ENCODE results near the gene FOXP1. TPM values are rescaled to one million over a fixed set of nuclear protein-coding genes. Genes with fewer than 3 reads are reported as not detected.
A peak's percentile ranks its signal among the peaks of the same experiment; 100 is the strongest.
"Not testable (repeated sequence)": the region's sequence is repeated elsewhere in the genome, so short reads cannot be mapped to it uniquely, and the experiment has no call there.

FOXP1 gene
- total RNA-seq, 4 donors from 2014 or later, result 169 to 300 (median 202) TPM

DNA sequence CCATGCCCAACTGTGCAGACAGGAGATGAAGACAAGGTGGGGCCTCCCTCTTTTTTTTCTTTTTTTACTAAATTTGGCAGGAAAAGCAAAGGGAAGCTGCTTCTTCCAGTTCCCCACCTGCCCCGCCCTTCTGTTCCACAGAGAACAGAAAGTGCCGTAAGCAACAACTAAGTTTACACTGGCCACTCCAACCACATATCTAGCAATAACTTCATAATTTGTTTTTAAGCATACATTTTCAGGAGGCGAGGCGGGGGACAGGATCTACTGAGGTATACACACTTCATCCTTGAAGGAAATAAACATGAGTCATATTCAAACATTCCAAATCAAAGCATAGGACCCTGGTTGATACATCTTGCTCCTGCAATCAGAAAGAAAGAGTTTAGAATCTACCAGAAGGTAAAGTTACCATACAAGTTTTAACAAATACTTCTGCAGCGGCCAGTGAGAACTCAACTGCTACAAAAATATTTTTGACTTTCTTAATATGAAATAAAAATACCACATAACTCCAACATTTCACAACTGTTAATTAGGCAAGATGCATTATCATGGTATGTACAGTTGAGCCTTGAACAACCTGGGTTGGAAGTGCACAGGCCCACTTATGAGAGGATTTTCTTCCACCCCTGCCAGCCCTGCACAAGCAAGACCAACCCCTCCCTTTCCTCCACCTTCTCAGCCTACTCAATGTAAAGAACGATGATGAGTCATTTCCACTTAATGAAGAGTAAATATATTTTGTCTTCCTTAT lies 50.7 kb downstream of the FOXP1 start:
- H3K27ac ChIP-seq, result peak overlapping the region in 3 of 4 donors; percentile 23 to 36 (median 32)
- no peak for ATAC-seq
- H3K4me3 ChIP-seq, result no peak overlapping the region
- no peaks in the 10 kb centered on the region for H3K9me3 ChIP-seq
- no peak for TF ChIP-seq EP300 (IDR thresholded peaks at IDR 0.05)
- TF ChIP-seq POLR2AphosphoS5 (IDR thresholded peaks at IDR 0.05), result no peak
- TF ChIP-seq, protein P1, sequence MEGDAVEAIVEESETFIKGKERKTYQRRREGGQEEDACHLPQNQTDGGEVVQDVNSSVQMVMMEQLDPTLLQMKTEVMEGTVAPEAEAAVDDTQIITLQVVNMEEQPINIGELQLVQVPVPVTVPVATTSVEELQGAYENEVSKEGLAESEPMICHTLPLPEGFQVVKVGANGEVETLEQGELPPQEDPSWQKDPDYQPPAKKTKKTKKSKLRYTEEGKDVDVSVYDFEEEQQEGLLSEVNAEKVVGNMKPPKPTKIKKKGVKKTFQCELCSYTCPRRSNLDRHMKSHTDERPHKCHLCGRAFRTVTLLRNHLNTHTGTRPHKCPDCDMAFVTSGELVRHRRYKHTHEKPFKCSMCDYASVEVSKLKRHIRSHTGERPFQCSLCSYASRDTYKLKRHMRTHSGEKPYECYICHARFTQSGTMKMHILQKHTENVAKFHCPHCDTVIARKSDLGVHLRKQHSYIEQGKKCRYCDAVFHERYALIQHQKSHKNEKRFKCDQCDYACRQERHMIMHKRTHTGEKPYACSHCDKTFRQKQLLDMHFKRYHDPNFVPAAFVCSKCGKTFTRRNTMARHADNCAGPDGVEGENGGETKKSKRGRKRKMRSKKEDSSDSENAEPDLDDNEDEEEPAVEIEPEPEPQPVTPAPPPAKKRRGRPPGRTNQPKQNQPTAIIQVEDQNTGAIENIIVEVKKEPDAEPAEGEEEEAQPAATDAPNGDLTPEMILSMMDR (IDR thresholded peaks at IDR 0.05), result no peak
- TF ChIP-seq POLR2A (IDR thresholded peaks at IDR 0.05), result no peak
- no peaks in the 10 kb centered on the region for H3K36me3 ChIP-seq
- H3K4me1 ChIP-seq, result peaks cover 0 to 39% (median 6%) of the 10 kb centered on the region in 3 donors
- H3K27me3 ChIP-seq, result no peaks in the 10 kb centered on the region
- WGBS, 2 donors (ENCODE audit: low coverage in 1 of 2), result 73 to 76% methylated on average over 5 to 6 of the region's 6 CpGs

DNA sequence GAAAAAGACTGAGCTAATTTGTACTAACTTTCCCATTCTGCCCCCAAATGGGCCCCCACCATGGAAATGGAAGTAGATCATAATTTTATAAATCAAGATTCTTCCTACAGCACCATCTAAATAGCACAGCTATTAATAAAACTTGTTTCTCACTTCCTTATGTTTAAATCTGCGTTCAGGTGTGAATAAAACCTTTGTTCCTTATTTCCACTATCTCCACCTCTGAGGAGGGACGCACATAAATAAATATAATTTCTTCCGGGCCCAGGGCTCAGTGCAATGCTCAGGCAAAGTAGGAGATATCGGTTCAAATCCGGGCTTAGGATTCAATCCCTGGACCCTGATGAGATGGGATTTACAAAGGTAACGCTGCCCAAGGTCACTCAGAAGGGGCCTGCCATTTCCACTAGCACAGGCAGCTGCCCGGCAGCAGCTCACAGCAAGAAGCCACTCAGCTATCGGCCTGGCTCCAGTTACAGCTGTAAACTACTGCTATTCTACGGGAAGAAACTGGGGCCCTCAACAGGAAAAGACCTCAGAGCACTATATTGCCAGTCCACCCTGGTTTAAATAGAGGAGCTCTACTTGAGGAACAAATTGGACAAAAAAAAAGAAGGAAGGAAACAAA lies 52.5 kb downstream of the FOXP1 start:
- Histone ChIP-seq H3K27ac (no peak overlapping the region), H3K9me3 (no peaks in the 10 kb centered on the region), H3K4me1 (peaks cover 0 to 30% (median 0%) of the 10 kb centered on the region in 3 donors), H3K4me3 (no peak overlapping the region), H3K36me3 (no peaks in the 10 kb centered on the region), H3K27me3 (no peaks in the 10 kb centered on the region)
- WGBS, 2 donors (ENCODE audit: low coverage in 1 of 2), result 90 to 92% methylated on average over 2 to 3 of the region's 9 CpGs
- TF ChIP-seq EP300 (IDR thresholded peaks at IDR 0.05) (no peak), POLR2AphosphoS5 (IDR thresholded peaks at IDR 0.05) (no peak), POLR2A (IDR thresholded peaks at IDR 0.05) (no peak)
- TF ChIP-seq, protein P1 (IDR thresholded peaks at IDR 0.05), result no peak
- no peak for ATAC-seq

DNA sequence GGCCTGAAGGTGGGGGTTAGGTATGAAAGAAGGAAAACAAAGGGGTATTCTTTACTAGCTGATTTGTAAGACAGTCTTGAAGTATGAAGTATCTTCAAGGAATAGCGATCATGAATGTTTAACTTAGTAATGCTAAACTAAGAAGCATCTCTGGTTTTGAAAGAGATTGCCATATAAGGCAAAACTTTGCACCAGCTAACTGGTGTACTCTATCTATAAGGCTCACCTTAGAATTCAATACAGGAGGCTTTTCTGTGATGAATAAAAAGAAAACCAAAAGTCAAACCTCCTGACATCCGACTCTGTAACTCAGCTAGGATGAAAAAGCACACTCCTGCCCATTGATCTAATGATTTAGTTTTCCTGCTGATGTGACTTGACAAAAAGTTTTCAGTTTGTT lies 54.7 kb downstream of the FOXP1 start:
- H3K27ac ChIP-seq, result no peak overlapping the region

DNA sequence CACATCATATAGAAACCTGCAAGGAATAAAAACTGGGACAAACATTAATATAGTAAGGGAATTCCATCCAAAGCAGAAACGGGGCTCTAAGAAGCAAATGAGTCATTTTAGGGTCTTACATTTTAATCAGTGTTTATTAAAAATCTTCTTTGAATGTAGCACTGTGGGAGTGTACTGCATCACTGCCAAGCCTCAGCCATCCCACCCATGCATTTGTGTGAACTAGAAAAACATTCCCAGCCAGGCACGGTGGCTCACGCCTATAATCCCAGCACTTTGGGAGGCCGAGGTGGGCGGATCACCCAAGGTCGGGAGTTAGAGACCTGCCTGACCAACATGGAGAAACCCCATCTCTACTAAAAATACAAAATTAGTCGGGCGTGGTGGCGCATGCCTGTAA lies 57.1 kb downstream of the FOXP1 start:
- not testable (repeated sequence) for H3K36me3 ChIP-seq, H3K27me3 ChIP-seq, H3K27ac ChIP-seq, ATAC-seq, H3K4me3 ChIP-seq, H3K9me3 ChIP-seq
- WGBS, 2 donors (ENCODE audit: low coverage in 1 of 2), result 66 to 67% methylated on average over 3 to 4 of the region's 9 CpGs
- peaks cover 0 to 42% (median 4%) of the 10 kb centered on the region in 3 donors for H3K4me1 ChIP-seq

More for the DNA sequence above, 54.7 kb downstream of the FOXP1 start:
- no peaks in the 10 kb centered on the region for H3K27me3 ChIP-seq
- TF ChIP-seq POLR2A (IDR thresholded peaks at IDR 0.05), result no peak
- no peak for TF ChIP-seq POLR2AphosphoS5 (IDR thresholded peaks at IDR 0.05)
- no peak for TF ChIP-seq EP300 (IDR thresholded peaks at IDR 0.05)
- TF ChIP-seq, protein P1 (IDR thresholded peaks at IDR 0.05), result no peak
- WGBS, 2 donors (ENCODE audit: low coverage in 1 of 2), result 56 to 84% methylated on average over 2 of the region's 2 CpGs
- no peak for ATAC-seq
- peaks cover 0 to 31% (median 0%) of the 10 kb centered on the region in 3 donors for H3K4me1 ChIP-seq
- H3K36me3 ChIP-seq, result no peaks in the 10 kb centered on the region
- H3K9me3 ChIP-seq, result no peaks in the 10 kb centered on the region
- no peak overlapping the region for H3K4me3 ChIP-seq

DNA sequence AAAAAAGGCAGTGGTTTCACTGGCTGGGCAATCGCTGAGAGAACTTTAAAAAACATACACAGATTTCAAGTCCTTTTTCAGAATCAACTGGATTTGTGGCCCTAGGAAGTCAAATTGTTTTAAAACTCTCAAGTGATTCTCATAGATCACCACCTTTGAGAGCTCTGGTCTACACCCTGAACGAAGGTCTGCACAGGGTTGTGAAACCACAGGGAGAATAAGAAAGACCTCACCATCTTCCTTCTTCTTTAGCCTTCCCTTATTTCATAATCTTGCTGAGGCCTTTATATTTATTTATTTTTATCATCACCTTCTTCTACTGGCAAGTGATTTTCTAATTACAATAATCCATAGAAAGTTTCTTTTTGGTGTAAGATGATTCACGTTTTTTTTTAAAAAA lies 58.1 kb downstream of the FOXP1 start:
- WGBS, 2 donors (ENCODE audit: low coverage in 1 of 2), result 82 to 86% methylated on average over 2 to 3 of the region's 3 CpGs
- no peaks in the 10 kb centered on the region for H3K36me3 ChIP-seq
- H3K27me3 ChIP-seq, result no peaks in the 10 kb centered on the region
- H3K4me1 ChIP-seq, result peaks cover 0 to 50% (median 4%) of the 10 kb centered on the region in 3 donors
- H3K27ac ChIP-seq, result no peak overlapping the region
- no peak for ATAC-seq
- no peaks in the 10 kb centered on the region for H3K9me3 ChIP-seq
- H3K4me3 ChIP-seq, result no peak overlapping the region
- TF ChIP-seq POLR2AphosphoS5 (IDR thresholded peaks at IDR 0.05), result no peak

DNA sequence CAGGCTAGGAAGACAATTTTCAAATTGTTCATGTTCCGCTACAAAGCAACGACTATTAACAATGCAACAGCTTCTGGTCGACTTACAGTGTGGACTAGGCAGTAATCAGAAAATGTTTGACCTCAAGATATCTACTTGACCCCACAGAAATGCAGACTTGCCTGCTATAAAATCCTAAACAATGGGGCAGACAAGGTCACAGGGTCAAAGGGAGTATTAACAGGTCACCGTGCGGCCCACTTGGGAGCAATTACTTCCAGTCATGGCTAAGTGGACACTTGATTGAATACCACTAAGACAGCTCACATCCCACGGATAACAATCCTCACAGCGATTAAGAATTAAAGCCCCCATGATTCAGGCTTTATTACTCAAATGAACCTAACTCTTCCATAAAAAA lies 58.9 kb downstream of the FOXP1 start:
- ATAC-seq, result no peak
- no peaks in the 10 kb centered on the region for H3K36me3 ChIP-seq
- TF ChIP-seq POLR2A (IDR thresholded peaks at IDR 0.05), result no peak
- no peak for TF ChIP-seq POLR2AphosphoS5 (IDR thresholded peaks at IDR 0.05)
- TF ChIP-seq EP300 (IDR thresholded peaks at IDR 0.05), result no peak
- TF ChIP-seq, protein P1 (IDR thresholded peaks at IDR 0.05), result no peak
- H3K27ac ChIP-seq, result no peak overlapping the region
- WGBS, 2 donors (ENCODE audit: low coverage in 1 of 2), result 76 to 82% methylated on average over 3 to 7 of the region's 7 CpGs
- H3K9me3 ChIP-seq, result no peaks in the 10 kb centered on the region
- no peak overlapping the region for H3K4me3 ChIP-seq
- H3K4me1 ChIP-seq, result peaks cover 3 to 50% (median 4%) of the 10 kb centered on the region in 3 donors
- no peaks in the 10 kb centered on the region for H3K27me3 ChIP-seq
